Endothelial cell of umbilical vein (primary cell): ENCODE data around the gene PCDHA4. TPM values are rescaled to one million over a fixed set of nuclear protein-coding genes. Genes with fewer than 3 reads are reported as not detected.
"Not testable (repeated sequence)": the region's sequence is repeated elsewhere in the genome, so short reads cannot be mapped to it uniquely, and the experiment has no call there.

Source experiments
- BruUV-seq: library from RNA; stranded (reverse); fragments of 400-500 nt; replicated peaks from 2 replicates; lab custom pipeline; 2021; lab: Mats Ljungman, UMichigan
- CTCF ChIA-PET: fragments of 300-600, 350-600 bp; sonication (Branson Sonifier 250); formaldehyde crosslinking; loops from one replicate; lab custom pipeline; 2021; ENCODE audit warnings: antibody characterized with exemption, inconsistent platforms; lab: Charles Lee
- POLR2A ChIA-PET: fragments of 300-600, 350-600 bp; sonication (Branson Sonifier 250); formaldehyde crosslinking; loops from one replicate; lab custom pipeline; 2021; ENCODE audit warnings: antibody characterized with exemption, inconsistent platforms; lab: Charles Lee
- DNase-seq: peaks from one replicate; pipeline ENCODE4 v3.0.0-alpha.2; 2011; ENCODE audit warnings: low read depth, low spot score
- FAIRE-seq: peaks from 2 replicates; lab custom pipeline; 2011; peaks lifted over from hg19 to GRCh38; lab: Jason Lieb, UNC
- H2AFZ ChIP-seq: 2 replicates; pipeline ENCODE4 v1.6.0; 2012; ENCODE audit warnings: low read depth, low read length, control low read depth, inconsistent platforms
- H3K27ac ChIP-seq: 2 replicates; pipeline ENCODE4 v1.5.1; 2011; ENCODE audit warnings: low read depth, mild to moderate bottlenecking, control low read depth, low read length, moderate library complexity; ENCODE audit not compliant: insufficient read depth
- H3K27me3 ChIP-seq, 2 experiments: 2 replicates each; pipeline versions ENCODE4 v1.6.0 to v1.6.1; 2011; ENCODE audit warnings: low read length in 2 of 2, mixed read lengths in 1 of 2; ENCODE audit not compliant: control insufficient read depth in 2 of 2, insufficient read depth in 2 of 2
- H3K36me3 ChIP-seq, 2 experiments: 2 replicates in 1 of 2; 3 replicates in 1 of 2; pipeline ENCODE4 v1.5.1; 2011; ENCODE audit warnings: low read length in 2 of 2, mild to moderate bottlenecking in 1 of 2, moderate library complexity in 1 of 2; ENCODE audit not compliant: control insufficient read depth in 2 of 2, insufficient read depth in 2 of 2; ENCODE audit errors: extremely low read depth in 1 of 2
- H3K4me1 ChIP-seq: 3 replicates; pipeline ENCODE4 v1.5.1; 2011; ENCODE audit warnings: mild to moderate bottlenecking, low read length; ENCODE audit not compliant: control insufficient read depth, insufficient read depth; ENCODE audit errors: extremely low read depth
- H3K4me2 ChIP-seq: 2 replicates; pipeline ENCODE4 v1.6.1; 2011; ENCODE audit warnings: low read length, control low read depth, mixed read lengths; ENCODE audit not compliant: insufficient read depth
- H3K4me3 ChIP-seq, 3 experiments: fragments of 200-600 bp in 1 of 3; sonication (generic), shearing (Covaris generic) in 1 of 3; replicated peaks in 1 of 3; 2 replicates each; pipeline ENCODE4 v1.5.1; 2011 to 2016; ENCODE audit warnings: control low read depth in 3 of 3, low read length in 3 of 3, mild to moderate bottlenecking in 2 of 3, inconsistent platforms in 1 of 3, low read depth in 1 of 3, moderate library complexity in 1 of 3; ENCODE audit not compliant: insufficient read depth in 1 of 3
- H3K79me2 ChIP-seq: 2 replicates; pipeline ENCODE4 v1.6.0; 2012; ENCODE audit warnings: low read length, inconsistent platforms; ENCODE audit not compliant: control insufficient read depth, insufficient read depth
- H3K9ac ChIP-seq: replicated peaks from 2 replicates; pipeline ENCODE3; 2011; ENCODE audit warnings: low read length, control low read depth; ENCODE audit not compliant: insufficient read depth; ENCODE audit errors: extremely low read depth
- H3K9me1 ChIP-seq: replicated peaks from 3 replicates; pipeline ENCODE4 v1.6.0; 2011; ENCODE audit warnings: mild to moderate bottlenecking, low read length; ENCODE audit not compliant: control insufficient read depth, insufficient read depth; ENCODE audit errors: extremely low read depth
- H3K9me3 ChIP-seq: replicated peaks from 2 replicates; pipeline ENCODE4 v1.5.1; 2012; ENCODE audit warnings: low read length, inconsistent platforms; ENCODE audit not compliant: control insufficient read depth, insufficient read depth
- H4K20me1 ChIP-seq: replicated peaks from 2 replicates; pipeline ENCODE3; 2011; ENCODE audit warnings: mild to moderate bottlenecking, low read length; ENCODE audit not compliant: control insufficient read depth, insufficient read depth; ENCODE audit errors: extremely low read depth
- EZH2 ChIP-seq: IDR thresholded peaks from 2 replicates; pipeline ENCODE4 v1.6.1; 2012; ENCODE audit warnings: borderline replicate concordance, low read depth, mild to moderate bottlenecking, moderate library complexity, low read length, inconsistent platforms; ENCODE audit not compliant: severe bottlenecking
- FOS ChIP-seq: IDR thresholded peaks from 2 replicates; pipeline ENCODE4 v1.6.1; 2011; ENCODE audit warnings: mild to moderate bottlenecking, low read length, moderate library complexity, borderline replicate concordance; ENCODE audit not compliant: insufficient read depth
- GATA2 ChIP-seq: IDR thresholded peaks from 2 replicates; pipeline ENCODE4 v1.7.0; 2011; ENCODE audit warnings: low read depth, mild to moderate bottlenecking, moderate library complexity, mixed read lengths, low read length; ENCODE audit not compliant: insufficient read length, insufficient read depth
- JUN ChIP-seq: IDR thresholded peaks from 2 replicates; pipeline ENCODE4 v1.6.1; 2011; ENCODE audit warnings: borderline replicate concordance, low read depth; ENCODE audit not compliant: insufficient read length, insufficient read depth
- MYC ChIP-seq: IDR thresholded peaks from one replicate; pipeline ENCODE4 v1.6.1; 2011; ENCODE audit warnings: mild to moderate bottlenecking, low read depth, low read length
- POLR2A ChIP-seq: IDR thresholded peaks from 2 replicates; pipeline ENCODE4 v1.6.1; 2012; ENCODE audit warnings: low read depth, mild to moderate bottlenecking, control low read depth, low read length
- POLR2AphosphoS5 ChIP-seq: IDR thresholded peaks from 2 replicates; pipeline ENCODE4 v1.6.1; 2012; ENCODE audit warnings: low read depth, mild to moderate bottlenecking, control low read depth, low read length, moderate library complexity; ENCODE audit not compliant: insufficient read depth
- dilution Hi-C: fragments of 300-500 bp; cut with MboI; formaldehyde crosslinking; loops from one replicate; pipeline ENCODE4 v1.15.0; 2019; ENCODE audit warnings: low sequenced_read_pairs; ENCODE audit not compliant: extremely low pct_ligation_motif_present
- intact Hi-C: fragments of 100-400 bp; cut with micrococcal nuclease; formaldehyde crosslinking; loops from one replicate; pipeline ENCODE4 v1.10.0; 2022
- polyA plus RNA-seq, 4 experiments: library from polyadenylated mRNA; depleted of rRNA in 3 of 4; stranded (reverse) in 3 of 4; unstranded in 1 of 4; fragments of >200 nt; gene quantifications; 2 replicates each; pipeline versions ENCODE4 v1.2.1 to v1.2.3, GENCODE V29; 2011 to 2012; ENCODE audit warnings: missing spikeins in 1 of 4
- total RNA-seq: library from RNA; stranded (reverse); gene quantifications from 2 replicates; pipeline ENCODE4 v1.2.3, GENCODE V29; 2021
- TF ChIP-seq, protein P1 (sequence below): IDR thresholded peaks from 2 replicates; pipeline ENCODE4 v1.6.1; 2011; ENCODE audit not compliant: insufficient read depth, insufficient read length
- TF ChIP-seq, protein P2 (sequence below), 2 donors: IDR thresholded peaks; 1 replicate in 1 of 2; 2 replicates in 1 of 2; pipeline ENCODE4 v1.5.1; 2011; ENCODE audit warnings: low read length in 2 of 2, mild to moderate bottlenecking in 2 of 2, moderate library complexity in 2 of 2, control low read depth in 1 of 2, inconsistent platforms in 1 of 2, low read depth in 1 of 2; ENCODE audit not compliant: insufficient read depth in 1 of 2; ENCODE audit errors: extremely low read depth in 1 of 2

PCDHA4 gene
- total and polyA plus RNA-seq, 2 donors (not counting 3 experiments of a cell fraction or from before 2014, with no cell fraction given) = 0.04 to 0.26 TPM

DNA sequence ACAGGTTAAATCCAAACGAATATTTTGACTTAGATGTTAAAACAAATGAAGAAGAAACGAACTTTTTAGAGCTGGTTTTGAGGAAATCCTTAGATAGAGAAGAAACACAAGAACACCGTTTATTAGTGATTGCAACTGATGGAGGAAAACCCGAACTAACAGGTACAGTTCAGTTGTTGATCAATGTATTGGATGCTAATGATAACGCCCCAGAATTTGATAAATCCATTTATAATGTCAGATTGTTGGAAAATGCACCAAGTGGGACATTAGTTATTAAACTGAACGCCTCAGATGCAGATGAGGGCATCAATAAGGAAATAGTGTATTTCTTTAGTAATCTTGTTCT lies 15.4 kb downstream of the PCDHA4 start:
- ChIA-PET POLR2A (no interaction called here), CTCF (no interaction called here)
- BruUV-seq = no TSS peak
- Histone ChIP-seq H3K36me3 (no peaks in the 10 kb centered on the region), H3K4me2 (no peak overlapping the region), H3K4me3 (no peak overlapping the region), H3K27me3 (no peaks in the 10 kb centered on the region), H3K27ac (no peak overlapping the region), H3K9me3 (no peaks in the 10 kb centered on the region), H3K4me1 (no peaks in the 10 kb centered on the region), H3K79me2 (no peaks in the 10 kb centered on the region), H2AFZ (no peak overlapping the region), H3K9ac (no peak overlapping the region), H4K20me1 (no peaks in the 10 kb centered on the region), H3K9me1 (no peaks in the 10 kb centered on the region)
- FAIRE-seq (no peak), DNase-seq (no peak)
- TF ChIP-seq GATA2 = no peak
- TF ChIP-seq FOS = no peak
- TF ChIP-seq EZH2 = no peak
- no peak for TF ChIP-seq POLR2AphosphoS5
- no peak for TF ChIP-seq JUN
- no peak for TF ChIP-seq MYC
- TF ChIP-seq, protein P1, sequence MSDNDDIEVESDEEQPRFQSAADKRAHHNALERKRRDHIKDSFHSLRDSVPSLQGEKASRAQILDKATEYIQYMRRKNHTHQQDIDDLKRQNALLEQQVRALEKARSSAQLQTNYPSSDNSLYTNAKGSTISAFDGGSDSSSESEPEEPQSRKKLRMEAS = no peak
- TF ChIP-seq POLR2A = no peak
- TF ChIP-seq, protein P2, sequence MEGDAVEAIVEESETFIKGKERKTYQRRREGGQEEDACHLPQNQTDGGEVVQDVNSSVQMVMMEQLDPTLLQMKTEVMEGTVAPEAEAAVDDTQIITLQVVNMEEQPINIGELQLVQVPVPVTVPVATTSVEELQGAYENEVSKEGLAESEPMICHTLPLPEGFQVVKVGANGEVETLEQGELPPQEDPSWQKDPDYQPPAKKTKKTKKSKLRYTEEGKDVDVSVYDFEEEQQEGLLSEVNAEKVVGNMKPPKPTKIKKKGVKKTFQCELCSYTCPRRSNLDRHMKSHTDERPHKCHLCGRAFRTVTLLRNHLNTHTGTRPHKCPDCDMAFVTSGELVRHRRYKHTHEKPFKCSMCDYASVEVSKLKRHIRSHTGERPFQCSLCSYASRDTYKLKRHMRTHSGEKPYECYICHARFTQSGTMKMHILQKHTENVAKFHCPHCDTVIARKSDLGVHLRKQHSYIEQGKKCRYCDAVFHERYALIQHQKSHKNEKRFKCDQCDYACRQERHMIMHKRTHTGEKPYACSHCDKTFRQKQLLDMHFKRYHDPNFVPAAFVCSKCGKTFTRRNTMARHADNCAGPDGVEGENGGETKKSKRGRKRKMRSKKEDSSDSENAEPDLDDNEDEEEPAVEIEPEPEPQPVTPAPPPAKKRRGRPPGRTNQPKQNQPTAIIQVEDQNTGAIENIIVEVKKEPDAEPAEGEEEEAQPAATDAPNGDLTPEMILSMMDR (IDR thresholded peaks at IDR 0.05; ENCODE audit: extremely low read depth in 1 of 2, insufficient read depth in 1 of 2, low read depth in 1 of 2, low read length in 2 of 2) = no peak
- dilution Hi-C loops = no loop called here
- intact Hi-C loops = loop anchor here (1.0 kb wide), 1 partner anchor 219 kb away; no protein-coding TSS in a partner anchor

DNA sequence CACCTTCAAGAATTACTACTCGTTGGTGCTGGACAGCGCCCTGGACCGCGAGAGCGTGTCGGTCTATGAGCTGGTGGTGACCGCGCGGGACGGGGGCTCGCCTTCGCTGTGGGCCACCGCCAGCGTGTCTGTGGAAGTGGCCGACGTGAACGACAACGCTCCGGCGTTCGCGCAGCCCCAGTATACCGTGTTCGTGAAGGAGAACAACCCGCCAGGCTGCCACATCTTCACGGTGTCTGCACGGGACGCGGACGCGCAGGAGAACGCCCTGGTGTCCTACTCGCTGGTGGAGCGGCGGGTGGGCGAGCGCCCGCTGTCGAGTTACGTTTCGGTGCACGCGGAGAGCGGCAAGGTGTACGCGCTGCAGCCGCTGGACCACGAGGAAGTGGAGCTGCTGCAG lies 16.1 kb downstream of the PCDHA4 start:
- H3K27ac ChIP-seq, FAIRE-seq, H3K9ac ChIP-seq, H3K4me3 ChIP-seq, H2AFZ ChIP-seq, H4K20me1 ChIP-seq, H3K9me1 ChIP-seq, dilution Hi-C loops, BruUV-seq, POLR2A ChIA-PET, DNase-seq, H3K4me2 ChIP-seq, H3K79me2 ChIP-seq, H3K9me3 ChIP-seq, H3K36me3 ChIP-seq, H3K27me3 ChIP-seq, CTCF ChIA-PET, H3K4me1 ChIP-seq: not testable (repeated sequence)
- intact Hi-C loops = loop anchor here (1.0 kb wide), 1 partner anchor 218 kb away; no protein-coding TSS in a partner anchor
